Immature natural killer cell (primary cell): ENCODE data around the gene TRAIP. TPM values are rescaled to one million over a fixed set of nuclear protein-coding genes. Genes with fewer than 3 reads are reported as not detected.

Source experiments
- DNase-seq, 3 donors: peaks; one replicate each; pipeline ENCODE4 v3.0.0; 2022; ENCODE audit warnings: mixed read lengths in 1 of 3
- H3K27ac Mint-ChIP-seq, 6 donors: one replicate each; pipeline ENCODE4 v1.8.0; 2020; ENCODE audit warnings: mixed read lengths in 6 of 6, mild to moderate bottlenecking in 5 of 6, inconsistent platforms in 4 of 6, moderate library complexity in 3 of 6
- H3K27me3 Mint-ChIP-seq, 3 donors: one replicate each; pipeline ENCODE4 v1.8.0; 2020 to 2021; ENCODE audit warnings: low read depth in 3 of 3, mild to moderate bottlenecking in 3 of 3, mixed read lengths in 3 of 3, moderate library complexity in 3 of 3, inconsistent platforms in 1 of 3
- H3K36me3 Mint-ChIP-seq, 3 donors: one replicate each; pipeline ENCODE4 v1.8.0; 2020; ENCODE audit warnings: mixed read lengths in 3 of 3, inconsistent platforms in 2 of 3, mild to moderate bottlenecking in 2 of 3
- H3K4me1 Mint-ChIP-seq, 2 donors: one replicate each; pipeline ENCODE4 v1.8.0; 2020; ENCODE audit warnings: inconsistent platforms in 2 of 2, mild to moderate bottlenecking in 2 of 2, mixed read lengths in 2 of 2, moderate library complexity in 1 of 2
- H3K4me3 Mint-ChIP-seq, 5 donors: one replicate each; pipeline ENCODE4 v1.8.0; 2020; ENCODE audit warnings: mild to moderate bottlenecking in 5 of 5, mixed read lengths in 5 of 5, inconsistent platforms in 3 of 5, moderate library complexity in 3 of 5
- H3K9me3 Mint-ChIP-seq, 6 donors: one replicate each; pipeline ENCODE4 v1.8.0; 2020; ENCODE audit warnings: mild to moderate bottlenecking in 6 of 6, mixed read lengths in 6 of 6, inconsistent platforms in 4 of 6, moderate library complexity in 3 of 6
- polyA plus RNA-seq, 3 donors: library from polyadenylated mRNA; unstranded; fragments of 300-500 nt; fragmentation: Illumina TruSeq; gene quantifications; one replicate each; pipeline ENCODE4 v1.2.3, GENCODE V29; 2021

TRAIP gene
- polyA plus RNA-seq, 3 donors from 2014 or later = 1.4 to 1.5 TPM; not detected in 1

- Mint-ChIP-seq H3K4me3 (no peak overlapping the region), H3K27me3 (peaks cover 0 to 6% (median 0%) of the 10 kb centered on the region in 3 donors), H3K4me1 (peaks cover 0 to 2% of the 10 kb centered on the region in 2 donors), H3K36me3 (no peaks in the 10 kb centered on the region), H3K27ac (no peak overlapping the region), H3K9me3 (no peaks in the 10 kb centered on the region)
- DNase-seq = no peak
Measured at GRCh38 chr3:49886922-49887265, 30.5 kb upstream of the TRAIP start.

- no peaks in the 10 kb centered on the region for H3K9me3 Mint-ChIP-seq
- no peaks in the 10 kb centered on the region for H3K4me1 Mint-ChIP-seq
- H3K27ac Mint-ChIP-seq = peak overlapping the region in 1 of 6 donors; percentile 73
- no peaks in the 10 kb centered on the region for H3K36me3 Mint-ChIP-seq
- no peak overlapping the region for H3K4me3 Mint-ChIP-seq
- H3K27me3 Mint-ChIP-seq = peaks cover 0 to 6% (median 0%) of the 10 kb centered on the region in 3 donors
- no peak for DNase-seq
Measured at GRCh38 chr3:49883998-49884397, 27.6 kb upstream of the TRAIP start.

GRCh38 chr3:49882166-49882565, 25.8 kb upstream of the TRAIP start:
- Mint-ChIP-seq H3K36me3 (no peaks in the 10 kb centered on the region), H3K4me1 (no peaks in the 10 kb centered on the region), H3K27ac (no peak overlapping the region), H3K27me3 (peaks cover 0 to 6% (median 0%) of the 10 kb centered on the region in 3 donors), H3K4me3 (no peak overlapping the region), H3K9me3 (no peaks in the 10 kb centered on the region)
- no peak for DNase-seq

GRCh38 chr3:49880581-49881315, 24.4 kb upstream of the TRAIP start:
- no peak overlapping the region for H3K27ac Mint-ChIP-seq
- peaks cover 0 to 6% (median 0%) of the 10 kb centered on the region in 3 donors for H3K27me3 Mint-ChIP-seq
- DNase-seq = no peak
- H3K36me3 Mint-ChIP-seq = no peaks in the 10 kb centered on the region
- H3K4me1 Mint-ChIP-seq = no peaks in the 10 kb centered on the region
- no peak overlapping the region for H3K4me3 Mint-ChIP-seq
- H3K9me3 Mint-ChIP-seq = no peaks in the 10 kb centered on the region

- no peaks in the 10 kb centered on the region for H3K4me1 Mint-ChIP-seq
- H3K9me3 Mint-ChIP-seq = no peaks in the 10 kb centered on the region
- H3K27ac Mint-ChIP-seq = no peak overlapping the region
- peaks cover 0 to 3% (median 2%) of the 10 kb centered on the region in 3 donors for H3K27me3 Mint-ChIP-seq
- DNase-seq = no peak
- H3K36me3 Mint-ChIP-seq = no peaks in the 10 kb centered on the region
- no peak overlapping the region for H3K4me3 Mint-ChIP-seq
Measured at GRCh38 chr3:49879721-49880120, 23.4 kb upstream of the TRAIP start.

GRCh38 chr3:49878686-49879085, 22.3 kb upstream of the TRAIP start:
- H3K36me3 Mint-ChIP-seq = no peaks in the 10 kb centered on the region
- no peak overlapping the region for H3K4me3 Mint-ChIP-seq
- no peak overlapping the region for H3K27ac Mint-ChIP-seq

GRCh38 chr3:49877716-49878115, 21.4 kb upstream of the TRAIP start:
- no peaks in the 10 kb centered on the region for H3K9me3 Mint-ChIP-seq
- H3K27ac Mint-ChIP-seq = no peak overlapping the region
- no peaks in the 10 kb centered on the region for H3K4me1 Mint-ChIP-seq

More at GRCh38 chr3:49878686-49879085, 22.3 kb upstream of the TRAIP start:
- Mint-ChIP-seq H3K4me1 (no peaks in the 10 kb centered on the region), H3K9me3 (no peaks in the 10 kb centered on the region), H3K27me3 (peaks cover 0 to 4% (median 0%) of the 10 kb centered on the region in 3 donors)
- DNase-seq = no peak

GRCh38 chr3:49876567-49876966, 20.2 kb upstream of the TRAIP start:
- Mint-ChIP-seq H3K9me3 (no peaks in the 10 kb centered on the region), H3K4me3 (no peak overlapping the region), H3K4me1 (no peaks in the 10 kb centered on the region), H3K36me3 (no peaks in the 10 kb centered on the region), H3K27ac (no peak overlapping the region), H3K27me3 (peaks cover 0 to 4% (median 3%) of the 10 kb centered on the region in 3 donors)
- DNase-seq = no peak

More at GRCh38 chr3:49877716-49878115, 21.4 kb upstream of the TRAIP start:
- DNase-seq = no peak
- H3K27me3 Mint-ChIP-seq = peaks cover 0 to 4% (median 0%) of the 10 kb centered on the region in 3 donors
- H3K4me3 Mint-ChIP-seq = no peak overlapping the region
- no peaks in the 10 kb centered on the region for H3K36me3 Mint-ChIP-seq

- Mint-ChIP-seq H3K4me1 (no peaks in the 10 kb centered on the region), H3K27ac (no peak overlapping the region), H3K4me3 (no peak overlapping the region), H3K27me3 (peaks cover 3 to 5% (median 4%) of the 10 kb centered on the region in 3 donors), H3K36me3 (no peaks in the 10 kb centered on the region), H3K9me3 (no peaks in the 10 kb centered on the region)
- no peak for DNase-seq
Measured at GRCh38 chr3:49873623-49874022, 17.3 kb upstream of the TRAIP start.

GRCh38 chr3:49872801-49873281, 16.5 kb upstream of the TRAIP start:
- Mint-ChIP-seq H3K36me3 (no peaks in the 10 kb centered on the region), H3K9me3 (no peaks in the 10 kb centered on the region), H3K27ac (no peak overlapping the region), H3K27me3 (peaks cover 4 to 12% (median 9%) of the 10 kb centered on the region in 3 donors), H3K4me3 (no peak overlapping the region), H3K4me1 (peaks cover 0 to 2% of the 10 kb centered on the region in 2 donors)
- no peak for DNase-seq

- peaks cover 0 to 2% of the 10 kb centered on the region in 2 donors for H3K4me1 Mint-ChIP-seq
- H3K27ac Mint-ChIP-seq = no peak overlapping the region
- H3K27me3 Mint-ChIP-seq = peaks cover 4 to 12% (median 9%) of the 10 kb centered on the region in 3 donors
- H3K36me3 Mint-ChIP-seq = no peaks in the 10 kb centered on the region
- DNase-seq = no peak
- no peaks in the 10 kb centered on the region for H3K9me3 Mint-ChIP-seq
- no peak overlapping the region for H3K4me3 Mint-ChIP-seq
Measured at GRCh38 chr3:49871531-49872153, 15.3 kb upstream of the TRAIP start.

- no peaks in the 10 kb centered on the region for H3K9me3 Mint-ChIP-seq
- DNase-seq = no peak
- H3K27ac Mint-ChIP-seq = no peak within 1 kb of the TSS
- H3K4me3 Mint-ChIP-seq = peak within 1 kb of the TSS in 3 of 5 donors; percentile 11 to 45 (median 27)
- peaks cover 6 to 12% (median 9%) of the 10 kb centered on the region in 3 donors for H3K27me3 Mint-ChIP-seq
- H3K4me1 Mint-ChIP-seq = peaks cover 0 to 2% of the 10 kb centered on the region in 2 donors
- H3K36me3 Mint-ChIP-seq = no peaks in the 10 kb centered on the region
Measured at GRCh38 chr3:49869525-49870126, 13.3 kb upstream of the TRAIP start, which contains the start of gene CAMKV. Gene CAMKV (minus strand): TSS chr3:49869906. CDS start chr3:49862388, 7,518 bp downstream.

- Mint-ChIP-seq H3K4me3 (peak overlapping the region in 3 of 5 donors; percentile 11 to 27 (median 21)), H3K27me3 (peaks cover 5 to 12% (median 9%) of the 10 kb centered on the region in 3 donors)
Measured at GRCh38 chr3:49868862-49869466, 12.6 kb upstream of the TRAIP start.

More at GRCh38 chr3:49868862-49869466, 12.6 kb upstream of the TRAIP start:
- peaks cover 0 to 2% of the 10 kb centered on the region in 2 donors for H3K4me1 Mint-ChIP-seq
- no peak overlapping the region for H3K27ac Mint-ChIP-seq
- H3K9me3 Mint-ChIP-seq = no peaks in the 10 kb centered on the region
- DNase-seq = no peak
- H3K36me3 Mint-ChIP-seq = no peaks in the 10 kb centered on the region
